ENCODE measurements around the gene NXPH2.

NXPH2 gene

DNA sequence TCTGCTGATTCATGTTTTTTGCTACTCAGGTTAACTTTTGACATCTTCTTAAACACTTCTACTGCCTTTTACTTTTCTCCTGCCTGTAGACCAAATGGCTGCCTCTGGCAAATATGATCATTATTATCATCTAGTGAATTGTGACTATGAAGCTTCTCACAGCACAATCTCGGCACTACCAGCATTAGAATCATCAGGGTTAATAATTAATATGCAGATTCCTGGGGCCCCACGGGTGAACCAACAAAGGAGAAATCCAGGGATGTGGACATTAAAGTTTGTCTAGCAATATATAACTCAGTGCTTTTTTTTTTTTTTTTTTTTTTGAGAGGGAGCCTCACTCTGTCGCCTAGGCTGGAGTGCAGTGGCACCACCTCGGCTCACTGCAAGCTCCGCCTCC, 142.5 kb downstream of the NXPH2 start:
- no peak for DNase-seq (ENCODE audit: low read depth, low spot score)

DNA sequence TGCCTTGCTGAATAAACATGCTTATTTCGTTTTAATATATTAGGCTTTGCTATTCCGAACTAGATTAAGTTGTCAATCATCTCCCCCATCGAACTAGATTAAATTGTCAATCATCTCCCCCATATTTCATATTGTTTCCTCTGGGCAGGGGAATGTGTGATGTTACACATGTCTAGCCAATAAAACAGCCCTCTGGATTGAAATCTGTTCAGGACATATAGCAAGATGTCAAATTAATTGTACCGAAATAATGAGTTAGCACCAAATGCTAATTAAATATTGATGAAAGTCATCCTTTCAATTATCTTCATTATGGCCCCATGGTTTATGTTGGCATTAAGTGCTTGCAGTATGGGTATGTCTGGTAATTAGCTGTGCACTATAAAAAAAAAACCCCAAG, 143.1 kb downstream of the NXPH2 start:
- DNase-seq (ENCODE audit: low read depth, low spot score), result no peak

DNA sequence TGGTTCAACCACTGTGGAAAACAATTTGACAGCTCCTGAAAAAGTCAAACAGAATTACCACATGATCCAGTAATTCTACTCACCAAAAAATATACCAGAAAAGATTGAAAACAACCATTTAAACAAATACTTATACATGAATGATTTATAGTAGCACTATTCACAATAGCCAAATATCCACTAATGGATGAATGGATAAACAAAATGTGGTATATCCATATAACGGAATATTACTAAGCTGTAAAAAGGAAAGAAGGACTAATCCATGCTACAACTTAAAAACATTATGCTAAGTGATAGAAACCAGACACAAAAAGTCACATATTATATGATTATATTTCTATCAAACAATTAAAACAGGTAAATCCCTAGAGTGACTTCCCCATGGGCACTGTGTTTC, 147.1 kb downstream of the NXPH2 start:
- no peak for DNase-seq (ENCODE audit: low read depth, low spot score)

DNA sequence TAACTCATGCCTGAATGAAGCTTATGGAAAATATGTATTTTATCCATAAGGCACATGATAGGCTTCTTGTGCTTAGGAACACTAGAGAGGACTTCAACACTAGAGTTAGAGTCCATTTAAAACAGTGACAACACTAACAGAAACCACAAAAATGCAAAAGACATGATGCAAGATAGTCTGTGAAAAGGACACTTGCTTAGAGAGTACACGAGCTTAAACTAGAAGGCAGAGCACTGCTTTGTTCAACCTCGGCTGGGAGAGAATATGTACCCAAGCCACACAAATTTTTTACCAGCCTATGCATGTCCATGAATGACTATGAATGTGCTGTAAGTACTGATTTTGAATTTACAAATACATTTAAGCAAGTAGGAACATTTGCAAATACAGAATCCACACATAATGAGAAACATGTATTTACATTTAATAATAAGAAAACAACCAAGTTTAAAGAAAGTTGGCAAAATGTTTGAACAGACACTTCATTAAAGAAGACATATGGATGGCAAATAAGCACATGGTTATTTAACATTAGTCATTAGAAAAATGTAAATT, 148.0 kb downstream of the NXPH2 start:
- no peak for DNase-seq (ENCODE audit: low read depth, low spot score)

DNA sequence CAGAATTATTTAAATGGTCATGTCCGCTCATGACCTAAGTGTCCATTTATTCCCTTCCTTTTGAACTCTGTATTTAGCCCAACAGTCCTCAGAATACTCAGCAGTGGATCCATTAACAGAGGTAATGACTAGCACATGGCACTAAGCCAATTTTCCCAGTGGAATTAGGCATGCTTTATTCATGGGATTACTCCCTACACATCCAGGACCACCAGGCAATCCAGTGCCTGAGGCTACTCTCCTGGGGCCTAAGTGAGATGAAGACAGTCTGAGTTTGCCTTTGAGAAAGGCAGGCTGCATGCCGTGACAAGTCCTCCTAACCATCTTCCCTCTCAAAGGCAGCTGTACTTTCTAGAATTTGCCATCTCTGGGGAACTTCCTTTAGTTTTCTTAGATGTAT, 150.0 kb downstream of the NXPH2 start:
- DNase-seq (ENCODE audit: low read depth, low spot score), result no peak

DNA sequence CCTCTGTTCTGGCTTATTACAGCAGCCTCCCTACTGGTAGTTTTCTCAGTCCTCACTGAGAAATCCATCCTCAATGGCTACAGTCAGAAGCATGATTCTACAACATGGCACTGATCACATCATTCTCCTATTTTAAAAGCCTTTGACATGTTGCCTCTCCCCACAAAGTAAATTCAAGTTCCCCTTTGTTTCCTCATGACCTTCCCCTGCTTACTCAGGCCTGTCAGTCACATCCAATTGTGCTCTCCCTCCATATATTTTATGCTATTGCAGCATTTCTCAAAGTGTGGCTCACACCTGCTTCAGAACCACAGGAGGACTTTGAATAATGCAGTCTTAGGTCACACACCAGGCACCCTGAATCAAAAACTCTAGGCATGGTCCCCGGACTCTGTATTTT, 154.0 kb downstream of the NXPH2 start:
- DNase-seq (ENCODE audit: low read depth, low spot score), result no peak

DNA sequence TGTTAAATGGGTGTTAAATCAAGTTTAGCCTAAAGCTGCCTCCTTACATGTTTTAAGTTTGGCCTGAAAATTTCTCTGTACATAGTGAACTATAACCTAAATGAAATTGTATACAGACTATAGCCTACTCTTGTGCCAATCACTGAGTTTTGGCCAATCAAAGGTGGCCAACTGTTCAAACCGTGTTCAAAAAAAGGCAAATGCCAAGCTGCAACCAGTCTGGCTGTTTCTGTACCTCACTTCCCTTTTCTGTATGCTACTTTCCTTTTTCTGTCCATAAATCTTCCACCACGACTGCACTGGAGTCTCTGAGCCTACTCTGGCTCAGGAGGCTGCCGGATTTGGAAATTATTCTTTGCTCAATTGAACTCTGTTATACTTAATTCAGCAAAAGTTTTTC, 157.6 kb downstream of the NXPH2 start:
- no peak for DNase-seq (ENCODE audit: low read depth, low spot score)

DNA sequence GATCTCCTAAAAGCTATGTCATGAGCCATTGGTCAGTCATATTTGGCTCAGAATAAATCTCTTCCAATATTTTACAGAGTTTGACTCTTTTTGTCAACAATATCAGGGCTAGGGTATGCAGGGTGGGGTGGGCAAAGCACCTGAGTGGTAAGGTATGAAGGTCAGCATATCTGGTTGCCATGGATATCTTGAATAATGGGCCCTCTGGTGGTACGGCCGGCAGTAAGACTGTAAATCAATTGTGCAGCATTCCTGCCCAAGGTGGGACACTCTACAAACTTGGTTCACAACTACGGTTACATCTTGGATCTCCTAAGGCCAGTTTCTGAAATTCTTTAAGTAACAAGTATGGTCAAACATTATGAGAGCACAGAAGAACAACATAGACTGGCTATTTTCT, 159.1 kb downstream of the NXPH2 start:
- DNase-seq (ENCODE audit: low read depth, low spot score), result no peak

DNA sequence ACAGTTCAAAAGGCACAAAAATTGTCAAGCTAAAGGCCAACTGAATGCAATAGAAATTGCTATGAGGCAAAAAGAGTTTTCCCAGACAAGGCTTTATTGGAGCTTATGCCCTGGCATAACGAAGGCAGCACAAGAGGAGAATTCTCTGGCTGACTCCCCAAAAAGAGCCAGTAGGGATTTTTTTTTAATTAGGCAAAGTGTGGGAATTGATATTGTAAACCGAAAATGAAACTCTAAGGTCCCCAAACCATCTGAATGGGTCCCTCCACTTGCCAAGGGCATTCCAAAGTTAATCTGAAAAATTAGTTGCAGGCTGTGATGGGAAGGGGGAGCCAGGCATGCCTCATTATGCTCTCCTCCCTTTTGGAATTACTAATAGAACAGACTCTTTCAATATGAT, 159.8 kb downstream of the NXPH2 start:
- no peak for DNase-seq (ENCODE audit: low read depth, low spot score)
